ENCODE measurements around the gene VCX3B.
"Not testable (repeated sequence)": the region's sequence is repeated elsewhere in the genome, so short reads cannot be mapped to it uniquely, and the experiment has no call there.

Gene VCX3B

DNA sequence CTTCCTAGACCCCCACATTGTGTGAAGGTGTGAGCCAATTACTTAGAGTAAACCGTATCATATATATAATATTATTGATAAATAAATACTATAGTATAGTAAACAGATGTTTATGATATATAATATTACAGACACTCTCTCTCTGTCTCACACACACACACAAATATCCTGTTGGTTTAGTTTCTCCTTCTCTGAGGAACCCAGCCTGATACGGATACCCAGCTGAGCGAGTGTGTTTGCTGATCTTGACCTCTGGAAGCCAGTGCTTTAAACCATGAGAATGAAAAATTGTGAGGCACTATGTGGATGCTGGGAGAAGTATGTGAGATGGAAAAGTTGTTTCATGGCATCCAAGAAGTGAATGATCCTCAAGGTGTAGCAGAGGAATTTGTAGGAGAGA lies at the start of gene VCX3B:
Gene VCX3B, plus strand, starts transcription at position 301 of the 400 bp plus-strand sequence. CDS start 621 bp downstream, outside the sequence.
- DNase-seq (ENCODE audit: low read depth): not testable (repeated sequence)

DNA sequence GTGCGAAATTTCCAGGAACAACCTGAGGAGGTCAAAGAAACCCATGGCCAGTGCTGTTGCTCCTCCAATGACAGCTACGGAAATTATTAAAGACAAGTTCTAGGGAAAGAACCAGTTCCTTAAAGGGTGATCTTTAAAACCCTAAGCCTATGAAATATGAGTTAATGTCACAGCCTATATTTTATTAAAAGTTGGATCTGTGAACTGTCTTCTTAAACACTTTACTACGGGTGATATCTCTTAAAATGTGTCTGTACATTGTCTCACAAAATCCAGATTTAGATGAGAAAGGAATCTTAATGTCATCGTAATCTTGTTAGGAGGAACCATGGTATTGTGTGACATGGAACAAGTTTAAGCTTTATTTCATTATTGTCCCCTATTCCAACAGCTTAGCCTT lies 46.3 kb upstream of the VCX3B start:
- DNase-seq (ENCODE audit: low read depth): no peak

DNA sequence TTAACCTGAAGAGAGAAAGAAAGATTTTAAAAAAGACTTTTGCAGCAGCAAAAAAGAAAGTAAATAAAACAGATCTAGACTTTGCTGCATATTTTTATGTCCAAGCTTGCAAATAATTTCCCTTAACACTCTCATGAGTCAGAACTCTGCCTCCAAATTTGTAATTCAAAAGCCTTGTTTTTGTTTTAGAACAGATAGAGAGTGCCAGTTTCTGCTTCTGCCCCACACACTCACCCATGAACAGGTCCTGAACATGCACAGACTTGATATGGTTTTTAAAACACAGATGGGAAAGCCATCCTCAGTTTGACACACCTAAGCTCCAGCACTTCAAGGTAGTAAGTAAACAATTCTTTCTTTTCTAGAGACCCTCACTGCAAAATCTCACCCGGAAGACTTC lies 39.7 kb upstream of the VCX3B start:
- DNase-seq (ENCODE audit: low read depth): no peak

DNA sequence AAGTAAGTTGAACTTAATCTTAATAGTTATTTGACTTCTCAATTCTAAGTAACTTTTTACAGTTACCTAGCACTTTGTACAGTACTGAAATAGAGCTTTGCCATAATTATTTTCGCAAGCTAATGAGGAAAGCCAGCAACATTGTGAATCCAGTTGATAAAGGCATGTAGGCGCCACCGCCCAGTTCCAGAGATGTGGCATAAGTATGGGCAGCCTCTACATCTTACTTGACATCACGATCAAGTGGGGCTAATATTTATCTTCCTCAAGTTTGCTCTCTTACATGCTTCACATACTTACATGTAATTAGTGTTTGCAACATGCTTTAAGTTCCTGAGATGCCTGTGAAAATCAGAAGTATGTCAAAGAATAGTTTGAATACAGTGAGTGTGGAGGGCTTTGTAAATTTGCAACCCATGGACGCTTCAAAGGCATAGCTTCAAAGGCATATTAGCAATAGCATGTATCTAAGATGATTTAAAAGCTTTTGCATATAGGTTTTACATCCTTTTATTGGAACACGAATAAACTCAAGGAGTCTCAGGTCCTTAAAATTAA lies 34.9 kb upstream of the VCX3B start:
- no peak for DNase-seq (ENCODE audit: low read depth)

DNA sequence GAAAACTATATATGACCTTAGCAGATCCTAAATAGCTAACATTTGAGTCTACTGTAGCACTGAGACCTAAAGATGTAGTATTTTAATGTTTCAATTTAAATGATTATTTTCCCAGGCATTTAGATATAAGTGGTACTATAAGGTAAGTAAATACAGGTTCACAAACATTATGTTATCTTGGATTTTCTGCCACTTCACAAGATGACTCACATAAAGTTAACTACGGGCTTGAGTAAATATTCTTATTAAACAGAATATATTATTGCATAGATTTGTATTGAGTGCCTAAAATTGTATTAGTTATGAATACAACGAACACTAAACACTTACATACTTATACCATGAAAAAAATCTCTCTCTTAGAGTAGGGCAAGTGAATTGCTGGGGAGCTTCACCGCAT lies 34.2 kb upstream of the VCX3B start:
- DNase-seq (ENCODE audit: low read depth): no peak

DNA sequence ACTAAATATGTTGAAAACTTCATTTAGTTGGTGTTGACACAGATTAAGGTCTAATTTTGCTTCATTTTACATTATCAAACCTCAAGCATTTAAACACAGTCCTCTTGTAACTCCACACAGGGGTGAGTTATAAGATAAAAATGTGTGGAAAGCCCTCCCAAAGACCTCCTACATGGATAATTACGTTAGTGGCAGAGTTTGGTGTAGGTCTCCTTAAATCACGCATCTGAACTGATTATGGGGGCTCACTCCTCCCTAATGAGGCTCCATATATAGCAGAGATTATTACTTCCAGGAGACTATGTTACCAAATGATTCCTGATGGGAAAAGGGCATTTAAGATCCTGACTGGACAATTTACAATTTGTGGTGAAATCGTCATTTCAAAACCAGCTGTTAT lies 32.2 kb upstream of the VCX3B start:
- DNase-seq (ENCODE audit: low read depth): no peak

DNA sequence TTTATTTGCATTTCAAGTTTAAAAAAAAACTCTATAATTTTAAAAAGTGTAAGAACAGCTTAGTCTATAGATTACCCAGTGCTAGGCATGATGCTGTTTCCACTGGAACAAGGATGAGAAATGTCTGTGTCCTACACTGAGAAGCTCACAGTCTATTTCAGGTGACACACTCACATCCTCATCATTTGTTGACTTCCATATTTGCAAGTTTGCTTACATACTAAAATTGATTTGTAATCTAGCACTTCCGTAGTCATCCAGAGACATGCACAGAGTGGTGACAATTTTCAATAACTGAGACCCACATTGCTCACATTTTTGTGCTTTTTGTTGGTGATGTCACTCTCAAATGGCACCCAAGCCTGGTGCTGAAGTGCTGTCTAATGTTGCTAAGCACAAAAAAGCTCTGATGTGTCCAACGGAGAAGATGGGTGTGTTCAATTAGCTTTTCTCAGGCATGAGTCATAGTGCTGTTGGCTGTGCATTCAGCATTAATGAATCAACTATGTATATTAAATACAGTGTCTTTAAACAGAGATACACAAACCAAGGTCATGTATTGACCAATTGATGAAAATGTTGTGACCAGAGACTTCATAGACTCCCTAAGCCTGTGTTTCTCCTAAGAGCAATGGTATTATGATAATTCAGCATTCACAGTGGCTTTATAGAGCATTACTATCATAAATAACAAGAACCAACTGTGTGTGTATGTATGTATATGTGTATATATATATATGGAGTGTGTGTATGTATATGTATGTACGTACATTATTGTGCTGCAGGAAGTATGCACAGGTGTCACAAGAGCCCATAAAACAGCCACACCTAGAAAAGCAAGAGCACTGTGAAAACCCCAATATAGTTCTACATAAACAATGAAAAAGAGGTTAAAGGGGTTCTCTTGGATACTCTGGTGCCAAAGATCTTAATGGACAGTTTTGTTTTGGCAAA lies 31.2 kb upstream of the VCX3B start:
- DNase-seq (ENCODE audit: low read depth): no peak

DNA sequence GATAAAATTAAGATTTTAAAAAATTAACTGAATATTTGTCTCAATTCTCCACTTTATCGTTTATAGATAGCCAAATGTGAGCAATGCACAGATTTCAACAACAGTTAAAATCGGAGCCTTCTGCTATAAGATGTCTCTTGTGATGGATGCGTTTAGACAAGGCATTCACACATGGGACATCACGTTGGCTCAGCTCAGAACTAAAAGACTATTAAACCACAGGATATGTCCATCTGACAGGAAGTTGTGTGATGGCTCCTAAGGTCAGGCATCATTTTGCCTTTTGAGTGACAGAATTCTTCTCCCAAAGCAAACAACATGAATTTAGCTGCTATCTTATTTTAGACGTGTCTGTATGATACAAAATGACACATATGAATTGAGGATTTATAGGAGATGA lies 17.3 kb upstream of the VCX3B start:
- no peak for DNase-seq (ENCODE audit: low read depth)

DNA sequence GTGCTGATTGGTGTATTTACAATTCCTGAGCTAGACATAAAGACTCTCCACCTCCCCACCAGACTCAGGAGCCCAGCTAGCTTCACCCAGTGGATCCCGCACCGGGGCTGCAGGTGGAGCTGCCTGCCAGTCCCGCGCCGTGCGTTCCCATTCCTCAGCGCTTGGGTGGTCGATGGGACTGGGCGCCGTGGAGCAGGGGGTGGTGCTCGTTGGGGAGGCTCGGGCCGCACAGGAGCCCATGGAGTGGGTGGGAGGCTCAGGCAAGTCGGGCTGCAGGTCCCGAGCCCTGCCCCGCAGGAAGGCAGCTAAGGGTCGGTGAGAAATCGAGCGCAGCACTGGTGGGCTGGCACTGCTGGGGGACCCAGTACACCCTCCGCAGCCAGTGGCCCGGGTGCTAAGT lies 12.3 kb upstream of the VCX3B start:
- not testable (repeated sequence) for DNase-seq (ENCODE audit: low read depth)

DNA sequence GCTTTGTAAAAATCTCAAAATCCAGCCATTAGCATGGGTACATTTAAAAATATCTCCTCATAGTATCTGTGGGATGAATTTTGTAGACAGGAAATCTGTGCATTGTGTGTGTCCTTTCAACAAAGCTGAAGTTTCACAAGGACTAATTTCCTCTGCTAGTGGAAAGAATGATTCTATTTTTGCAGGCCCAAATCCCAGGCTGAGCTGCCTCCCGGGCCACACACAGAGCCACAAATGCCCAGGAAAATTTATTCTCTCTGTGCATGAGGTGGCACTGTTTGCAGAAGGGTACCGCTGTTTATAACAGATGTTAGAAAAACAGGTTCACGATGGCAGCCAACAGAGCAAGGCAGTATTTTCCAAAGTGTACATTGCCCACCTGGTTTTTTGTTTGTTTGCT lies 11.0 kb upstream of the VCX3B start:
- no peak for DNase-seq (ENCODE audit: low read depth)

DNA sequence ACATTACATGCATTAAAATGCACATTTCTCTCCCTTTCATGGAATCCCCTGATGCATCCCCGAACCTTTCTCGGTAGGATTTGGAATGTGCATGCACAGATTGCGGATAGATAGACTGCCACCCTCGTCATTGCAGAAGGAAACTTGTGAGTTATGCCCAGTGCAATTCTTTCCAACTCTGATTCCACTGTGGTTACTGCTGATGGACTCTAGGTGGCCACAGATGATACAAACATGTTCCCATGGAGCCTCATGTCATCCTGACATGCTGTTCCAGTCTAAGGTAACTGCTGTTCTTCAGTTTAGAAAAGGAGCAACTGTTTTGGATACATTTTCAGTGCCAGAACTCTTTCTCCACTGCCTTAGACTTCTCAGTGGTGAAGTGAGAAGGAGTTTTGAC lies 9.1 kb upstream of the VCX3B start:
- no peak for DNase-seq (ENCODE audit: low read depth)

DNA sequence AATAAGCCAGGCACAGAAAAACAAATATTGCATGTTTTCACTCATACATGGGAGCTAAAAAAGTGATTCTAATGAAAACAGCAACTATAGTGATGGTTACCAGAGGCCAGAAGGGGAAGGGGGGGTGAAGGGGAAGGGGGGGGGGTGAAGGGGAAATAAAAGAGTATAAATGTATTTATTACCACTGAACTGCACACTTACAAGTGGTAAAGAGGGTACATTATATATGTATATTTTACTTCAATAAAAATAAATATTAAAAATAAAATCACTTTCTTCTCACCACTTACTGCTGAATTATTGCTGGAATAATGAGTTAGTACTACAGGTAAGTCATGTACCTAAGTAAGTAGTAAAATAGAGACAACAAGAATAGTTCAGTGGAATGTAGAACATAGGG lies 2.1 kb upstream of the VCX3B start:
- no peak for DNase-seq (ENCODE audit: low read depth)

DNA sequence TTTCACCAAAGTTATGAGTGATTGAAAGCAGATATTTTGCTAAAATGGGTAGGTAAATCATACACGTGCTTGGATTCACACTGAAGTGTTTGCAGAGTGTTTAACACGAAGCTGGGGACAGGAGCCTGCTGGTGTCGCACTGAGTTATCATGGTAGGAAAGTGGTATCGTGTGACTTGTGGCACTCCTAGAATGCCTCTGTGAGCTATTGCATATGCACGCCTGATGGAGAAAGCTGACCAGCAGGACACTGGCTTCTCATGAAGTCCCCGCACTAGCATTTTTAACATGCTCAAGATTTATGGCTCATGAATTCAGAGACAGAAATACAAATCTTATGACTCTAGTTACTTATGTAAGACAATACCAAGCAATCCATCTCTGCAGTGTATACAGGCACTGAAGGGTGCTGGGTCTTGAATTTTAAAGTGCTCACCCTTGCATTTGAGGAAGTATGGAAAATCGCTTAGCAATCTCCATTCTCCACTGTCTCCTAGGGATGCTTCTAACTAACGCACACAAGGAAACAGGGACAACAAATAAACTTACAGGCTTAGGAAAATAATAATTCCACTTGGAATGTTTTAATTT lies 19.8 kb downstream of the VCX3B start:
- DNase-seq (ENCODE audit: low read depth): no peak

DNA sequence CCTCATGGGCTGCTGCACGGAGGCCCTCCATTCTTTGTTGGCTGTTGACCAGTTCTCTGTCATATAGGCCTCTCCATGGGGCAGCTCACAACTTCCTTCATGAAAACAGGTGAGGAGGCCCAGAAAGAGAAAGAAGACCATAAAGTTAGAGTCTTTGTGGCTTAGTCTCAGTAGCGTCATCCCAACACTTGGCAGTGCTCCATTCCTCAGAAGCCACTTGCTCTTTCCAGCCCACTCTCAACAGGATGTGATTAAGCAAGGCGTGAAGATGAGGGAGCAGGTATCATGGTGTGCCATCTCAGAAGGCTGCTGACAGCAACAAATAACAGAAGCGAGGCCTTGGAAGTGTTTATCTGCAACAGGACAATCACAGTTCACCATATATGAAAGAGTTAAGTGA lies 30.4 kb downstream of the VCX3B start:
- not testable (repeated sequence) for DNase-seq (ENCODE audit: low read depth)

DNA sequence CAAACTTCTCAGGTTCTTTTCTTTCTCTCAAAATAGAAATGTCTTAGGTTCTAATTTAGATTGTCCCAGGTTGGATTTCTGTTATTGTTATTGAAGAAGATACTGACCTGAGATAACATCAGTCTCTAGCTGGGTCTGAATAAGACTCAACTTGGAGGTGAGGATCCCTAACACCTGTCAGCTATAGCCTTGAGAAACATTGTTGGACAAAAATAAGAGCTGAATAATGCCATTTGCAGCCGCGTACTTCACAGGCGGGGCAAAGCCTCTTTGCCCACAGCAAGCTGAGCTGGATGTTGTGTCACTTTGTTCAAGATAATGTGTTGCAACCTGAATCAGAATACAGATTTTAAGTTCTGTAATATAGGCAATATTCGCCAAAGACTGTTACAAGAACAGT lies 35.6 kb downstream of the VCX3B start:
- DNase-seq (ENCODE audit: low read depth): no peak

DNA sequence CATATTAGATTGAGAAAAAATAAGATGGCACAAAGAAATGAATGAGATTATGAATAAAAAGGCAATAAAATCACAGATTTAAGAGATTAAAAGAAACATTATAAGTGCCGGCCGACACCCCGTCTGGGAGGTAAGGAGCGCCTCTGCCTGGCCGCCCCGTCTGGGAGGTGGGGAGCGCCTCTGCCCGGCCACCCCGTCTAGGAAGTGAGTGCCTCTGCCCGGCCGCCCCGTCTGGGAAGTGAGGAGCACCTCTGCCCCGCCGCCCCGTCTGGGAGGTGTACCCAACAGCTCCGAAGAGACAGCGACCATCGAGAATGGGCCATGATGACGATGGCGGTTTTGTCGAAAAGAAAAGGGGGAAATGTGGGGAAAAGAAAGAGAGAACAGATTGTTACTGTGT lies 37.5 kb downstream of the VCX3B start:
- not testable (repeated sequence) for DNase-seq (ENCODE audit: low read depth)

DNA sequence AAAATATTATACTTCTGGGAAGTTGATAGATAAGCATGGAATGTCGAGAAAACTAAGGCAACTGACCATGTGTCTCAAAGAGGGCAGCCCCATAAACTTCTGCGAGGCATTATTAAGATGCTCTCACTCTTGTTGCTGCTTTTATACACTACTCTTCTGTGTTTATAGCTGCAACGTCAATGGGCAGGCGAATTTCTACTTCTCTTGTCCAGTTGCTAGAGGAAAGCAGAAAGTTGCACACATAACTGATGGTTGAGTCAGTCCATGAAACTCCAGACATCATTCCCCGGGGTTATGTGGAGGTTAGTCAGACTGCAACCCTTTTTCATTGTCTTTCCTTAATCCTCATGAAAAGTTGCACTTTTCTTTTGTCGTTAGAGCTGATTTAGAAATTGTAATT lies 39.8 kb downstream of the VCX3B start:
- no peak for DNase-seq (ENCODE audit: low read depth)
